Measurements from ENCODE around the gene PPP4R1.
"Not testable (repeated sequence)": the region's sequence is repeated elsewhere in the genome, so short reads cannot be mapped to it uniquely, and the experiment has no call there.

- TF ChIP-seq POLR2A, CTCF (IDR thresholded peaks at IDR 0.05): not testable (repeated sequence)
Measured at GRCh38 chr18:9641081-9641480, 26.7 kb upstream of the PPP4R1 start.
